WTC11 (cell line): Measurements from ENCODE around the gene PXT1.

Source experiments
- CBFB ChIP-seq: sonication (generic); formaldehyde crosslinking; IDR thresholded peaks from 2 replicates; pipeline ENCODE4 v1.8.1; 2022; ENCODE audit warnings: mild to moderate bottlenecking, low read depth, missing genetic modification reagents
- CDX4 ChIP-seq: fragments of 250-450 bp; sonication (Bioruptor Pico); IDR thresholded peaks from 2 replicates; pipeline ENCODE4 v1.9.0; 2021; ENCODE audit warnings: moderate library complexity, mild to moderate bottlenecking, inconsistent platforms, borderline replicate concordance
- CTCF ChIP-seq: fragments of 200-600 bp; IDR thresholded peaks from 2 replicates; pipeline ENCODE4 v1.8.0; 2022; ENCODE audit warnings: antibody characterized with exemption
- E2F5 ChIP-seq: sonication (generic); formaldehyde crosslinking; IDR thresholded peaks from 2 replicates; pipeline ENCODE4 v1.8.1; 2022; ENCODE audit warnings: mild to moderate bottlenecking, moderate library complexity, missing genetic modification reagents
- ELF4 ChIP-seq: sonication (generic); formaldehyde crosslinking; IDR thresholded peaks from 2 replicates; pipeline ENCODE4 v1.8.1; 2022; ENCODE audit warnings: low read depth, mild to moderate bottlenecking, moderate library complexity, missing genetic modification reagents
- ESRRA ChIP-seq: sonication (generic); formaldehyde crosslinking; IDR thresholded peaks from 2 replicates; pipeline ENCODE4 v1.8.1; 2022; ENCODE audit warnings: mild to moderate bottlenecking, missing genetic modification reagents, borderline replicate concordance
- GRHL2 ChIP-seq: fragments of 250-450 bp; sonication (Bioruptor Pico); IDR thresholded peaks from 2 replicates; pipeline ENCODE4 v1.8.0; 2022; ENCODE audit warnings: mild to moderate bottlenecking, moderate library complexity; ENCODE audit not compliant: insufficient replicate concordance, severe bottlenecking
- KAT7 ChIP-seq: sonication (generic); formaldehyde crosslinking; IDR thresholded peaks from 2 replicates; pipeline ENCODE4 v1.8.1; 2023; ENCODE audit warnings: missing genetic modification reagents, mild to moderate bottlenecking, borderline replicate concordance
- NFE2L1 ChIP-seq: sonication (generic); formaldehyde crosslinking; IDR thresholded peaks from 2 replicates; pipeline ENCODE4 v1.8.1; 2023; ENCODE audit warnings: missing genetic modification reagents
- PRDM15 ChIP-seq: sonication (generic); formaldehyde crosslinking; IDR thresholded peaks from 2 replicates; pipeline ENCODE4 v1.8.0; 2022; ENCODE audit warnings: missing genetic modification reagents
- RELA ChIP-seq: sonication (generic); formaldehyde crosslinking; IDR thresholded peaks from 2 replicates; pipeline ENCODE4 v1.8.1; 2022; ENCODE audit warnings: missing genetic modification reagents, mild to moderate bottlenecking, borderline replicate concordance

GRCh38 chr6:36431197-36431596 is 11.5 kb downstream of the PXT1 start:
- TF ChIP-seq CTCF, result no peak
- TF ChIP-seq KAT7, result no peak
- TF ChIP-seq ELF4 (CRISPR knock-in tag), result no peak
- no peak for TF ChIP-seq E2F5 (CRISPR knock-in tag)
- TF ChIP-seq ESRRA (CRISPR knock-in tag), result no peak
- no peak for TF ChIP-seq NFE2L1 (CRISPR knock-in tag)
- no peak for TF ChIP-seq RELA (CRISPR knock-in tag)
- TF ChIP-seq CBFB (CRISPR knock-in tag), result no peak
- TF ChIP-seq PRDM15 (CRISPR knock-in tag), result no peak
- no peak for TF ChIP-seq CDX4 (CRISPR knock-in tag)
- TF ChIP-seq GRHL2 (CRISPR knock-in tag), result no peak
